GM21526 (cell line): Measurements from ENCODE around the gene HOXA11.

ENCODE experiments used
- ATAC-seq: cut with Tn5 transposase; IDR thresholded peaks from one replicate; pipeline ENCODE4 v1.9.1; 2021; ENCODE audit warnings: moderate library complexity; ENCODE audit not compliant: unreplicated experiment, low FRiP score

The HOXA11 gene

DNA sequence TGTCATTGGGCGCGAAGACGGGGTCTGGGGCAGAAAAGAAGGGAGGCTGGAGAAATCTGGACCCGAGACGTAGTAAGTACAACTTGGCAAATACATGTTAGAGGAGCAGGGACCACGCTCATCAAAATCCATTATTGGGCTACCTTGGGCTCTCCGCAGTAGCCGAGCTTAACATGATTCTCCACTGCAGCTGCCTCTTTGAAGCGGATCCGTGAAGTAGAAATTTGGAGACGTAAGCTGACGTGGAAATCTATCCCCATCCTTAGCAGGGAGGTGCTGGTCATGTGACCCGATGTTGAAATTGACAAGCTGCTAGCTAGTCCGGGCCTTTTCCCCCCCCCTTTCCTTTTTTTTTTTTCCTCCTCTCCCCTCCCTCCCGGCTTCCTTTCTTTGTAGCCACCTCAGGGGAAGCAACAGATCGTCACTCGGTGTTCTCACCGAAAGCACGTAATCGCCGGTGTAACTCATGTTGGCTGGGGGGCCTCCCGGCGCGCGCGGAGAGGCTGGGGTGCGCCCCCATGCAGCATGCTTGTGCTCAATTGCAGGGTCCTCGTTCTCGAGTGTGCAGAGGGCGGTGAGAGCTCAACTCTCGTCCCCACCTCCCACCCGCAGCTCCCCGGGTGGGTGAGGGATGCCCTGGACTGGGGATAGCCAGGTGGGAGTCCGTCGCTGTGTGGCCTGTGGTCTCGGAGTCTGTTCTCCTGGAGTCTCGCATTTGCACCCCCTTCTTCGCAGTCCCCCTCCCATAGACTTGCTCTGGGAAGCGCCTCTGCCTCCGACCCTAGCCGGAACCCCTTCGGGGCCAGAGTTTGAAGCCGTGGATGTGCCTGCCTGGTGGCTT lies at the start of gene HOXA11:
TSS of gene HOXA11 (minus strand) at position 220 of the 841 bp plus-strand sequence. CDS start at position 132, 88 bp downstream.
- no peak for ATAC-seq

DNA sequence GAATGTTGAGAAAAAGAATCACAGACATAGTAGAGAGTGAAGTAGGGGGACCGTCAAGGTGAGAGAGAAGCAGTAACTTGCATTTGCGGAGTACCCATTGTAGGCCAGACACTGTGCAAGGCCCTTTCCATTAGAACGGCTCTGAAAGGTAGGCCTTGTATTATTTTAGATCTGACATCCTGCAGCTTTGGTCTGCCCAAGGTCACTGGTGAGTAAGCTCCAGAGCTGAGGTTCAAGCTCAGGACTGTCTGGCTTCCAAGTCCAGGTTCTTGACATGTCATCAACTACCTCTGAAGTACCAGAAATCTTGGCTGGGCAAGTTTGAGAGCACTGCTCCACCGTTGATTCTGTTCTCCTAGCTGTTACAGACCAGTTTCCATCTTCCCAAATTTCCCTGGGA lies 44.4 kb upstream of the HOXA11 start:
- no peak for ATAC-seq

DNA sequence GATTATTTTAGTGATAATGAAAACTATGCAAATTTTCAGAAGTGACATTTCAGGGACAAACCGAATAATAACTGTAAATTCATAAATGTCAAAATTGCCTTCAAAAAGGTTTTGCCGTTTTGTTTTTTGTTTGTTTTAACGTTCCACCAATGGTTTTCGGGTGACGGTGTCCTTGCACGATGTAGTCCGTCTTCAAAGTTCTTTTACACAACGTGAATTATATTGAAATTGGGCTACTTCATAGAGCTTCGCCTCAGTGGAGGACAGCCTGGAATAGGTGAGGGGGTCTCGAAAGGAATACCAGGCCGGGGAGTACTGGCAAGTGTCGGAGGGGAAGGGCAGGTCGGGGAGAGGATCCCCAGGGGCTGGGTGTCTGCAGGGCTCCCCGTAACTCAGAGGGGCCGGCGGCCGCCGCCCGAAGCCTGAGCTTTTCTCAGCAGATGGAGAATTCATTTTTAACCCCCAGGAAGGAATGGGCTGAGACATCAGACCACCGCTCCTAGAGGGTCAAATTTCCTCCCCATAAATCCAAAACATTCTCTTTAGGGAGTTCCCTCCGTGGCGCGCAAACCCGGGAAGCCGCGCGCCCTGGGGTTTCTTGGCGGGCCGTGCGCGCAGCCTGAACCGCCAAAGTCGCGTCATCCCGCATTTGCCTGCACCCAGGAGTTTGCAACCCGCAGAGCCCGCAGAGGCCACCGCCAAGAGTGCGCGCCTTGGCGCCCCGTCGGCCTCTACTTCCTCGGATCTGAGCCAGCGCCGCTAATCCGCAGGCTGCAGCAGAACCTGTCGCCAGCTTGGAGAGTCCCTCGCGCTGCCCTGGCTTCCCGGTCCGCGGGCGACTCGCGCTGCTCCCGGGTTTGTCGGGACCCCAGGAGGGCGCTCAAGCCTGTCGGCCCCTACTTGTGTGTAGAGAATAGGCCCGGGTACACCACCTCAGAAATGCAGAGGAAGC lies 40.2 kb upstream of the HOXA11 start:
- ATAC-seq, result no peak

DNA sequence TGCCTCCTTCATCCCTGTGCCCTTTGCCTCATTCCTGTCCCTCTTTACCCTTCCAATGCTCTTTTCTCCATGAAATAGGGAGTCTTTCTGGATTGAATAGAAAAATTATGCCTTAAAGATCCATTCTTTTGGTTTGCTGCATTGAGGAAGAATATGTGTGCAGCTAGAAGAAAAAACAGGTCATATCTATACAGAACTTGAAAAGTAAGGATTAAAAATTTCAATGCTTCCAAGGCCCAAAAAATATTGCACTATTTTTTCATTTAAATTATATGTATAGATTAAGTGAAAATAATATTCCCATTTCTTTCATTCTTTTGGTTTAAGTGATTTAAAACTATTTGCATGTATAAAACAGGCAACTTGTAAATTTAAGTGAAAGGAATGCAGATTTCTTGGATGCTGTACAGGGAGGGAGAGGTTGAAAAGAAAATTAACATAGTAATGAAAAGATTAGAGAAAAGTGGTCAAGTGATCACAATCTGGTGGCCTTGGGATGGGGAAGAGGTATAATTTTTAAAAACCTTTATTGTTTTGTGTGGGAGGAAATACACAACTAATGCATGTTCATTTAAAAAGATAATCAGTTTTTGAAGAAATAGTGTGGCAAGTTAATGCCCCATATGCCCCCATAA lies 39.0 kb upstream of the HOXA11 start:
- no peak for ATAC-seq

DNA sequence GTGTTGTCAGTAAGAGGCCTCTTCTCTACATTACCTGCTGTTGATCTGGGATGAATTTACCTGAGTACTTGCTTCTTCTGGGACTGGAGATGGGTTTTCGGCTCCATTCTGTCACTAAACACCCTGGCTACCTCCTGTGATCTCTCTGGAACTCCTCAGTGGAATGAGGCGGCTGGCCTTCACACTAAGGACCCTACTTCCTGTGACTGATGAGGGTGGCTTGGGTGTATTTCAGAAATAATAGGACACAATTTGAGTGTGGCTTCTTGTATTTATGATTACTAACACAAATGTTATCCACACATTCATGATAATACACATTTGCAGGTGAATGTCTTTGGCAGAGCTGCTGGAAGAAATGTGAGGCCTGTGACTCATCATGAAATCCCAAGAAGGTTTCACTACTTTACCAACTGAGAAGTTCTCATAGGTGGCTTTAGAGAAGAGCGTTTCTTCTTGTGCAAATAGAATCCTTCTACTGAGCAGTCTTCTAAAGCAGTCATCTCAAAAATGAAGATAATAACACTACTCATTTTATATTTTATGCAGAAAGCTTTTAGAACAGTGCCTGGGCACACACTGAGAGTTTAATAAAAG lies 36.3 kb upstream of the HOXA11 start:
- no peak for ATAC-seq

DNA sequence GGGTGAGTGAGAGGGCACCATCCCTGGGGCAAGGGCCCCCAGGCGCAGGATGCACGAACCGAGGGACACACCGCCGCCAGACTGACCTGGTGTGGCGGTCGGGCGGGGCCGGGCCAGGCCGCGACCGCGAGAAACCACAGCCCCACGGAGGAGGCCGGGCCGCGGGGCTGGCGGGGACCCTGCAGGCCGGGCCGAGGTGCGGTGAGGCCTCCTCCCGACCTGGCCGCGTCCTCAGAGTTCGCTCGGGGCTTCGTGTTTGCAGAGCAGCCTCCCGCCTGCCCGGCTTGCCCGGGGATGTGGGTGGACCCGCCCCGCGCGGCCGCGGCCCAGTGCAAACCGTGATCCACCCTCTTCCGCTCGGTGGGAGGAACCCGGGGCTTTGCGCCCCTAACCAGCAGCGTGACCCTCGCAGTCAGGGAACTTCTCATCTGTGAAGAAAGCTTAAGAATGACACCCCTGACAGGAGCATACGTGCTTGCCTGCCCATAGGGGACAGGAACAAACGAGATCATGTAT lies 35.5 kb upstream of the HOXA11 start:
- ATAC-seq, result no peak

DNA sequence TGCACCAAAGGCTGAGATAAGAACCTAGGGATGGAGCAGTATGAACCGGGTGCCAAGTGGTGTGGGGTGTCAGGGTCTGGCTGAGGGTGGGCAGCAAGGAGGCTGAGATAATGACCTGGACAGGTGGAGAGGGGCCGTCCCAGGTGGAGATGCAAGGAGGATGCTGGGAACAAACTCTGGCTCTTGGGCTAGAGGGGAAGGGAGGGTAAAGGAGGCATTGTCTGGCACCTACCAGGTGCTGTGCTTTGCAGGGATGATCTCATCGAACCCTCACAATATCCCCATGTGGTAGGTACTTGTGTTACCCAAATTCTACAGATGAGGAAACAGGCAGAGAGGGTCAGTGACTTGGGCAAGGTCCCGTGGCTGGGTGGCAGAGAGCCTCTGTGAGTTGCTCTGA lies 34.8 kb upstream of the HOXA11 start:
- ATAC-seq, result no peak

DNA sequence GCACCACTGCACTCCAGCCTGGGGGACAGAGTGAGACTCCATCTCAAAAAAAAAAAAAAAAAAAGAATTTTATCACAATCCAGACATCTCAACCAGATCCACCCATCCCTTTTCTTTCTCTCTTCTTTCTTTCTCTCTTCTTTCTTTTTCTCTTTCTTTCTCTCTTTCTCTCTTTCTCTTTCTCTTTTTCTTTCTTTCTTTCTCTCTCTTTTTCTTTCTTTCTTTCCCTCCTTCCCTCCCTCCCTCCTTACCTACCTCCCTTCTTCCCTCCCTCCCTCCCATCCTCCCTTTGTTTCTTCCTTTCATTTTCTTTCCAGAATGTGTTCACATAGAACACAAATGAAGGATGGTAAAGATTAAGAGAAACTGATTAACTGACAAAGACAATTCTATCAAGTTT lies 32.9 kb upstream of the HOXA11 start:
- no peak for ATAC-seq

DNA sequence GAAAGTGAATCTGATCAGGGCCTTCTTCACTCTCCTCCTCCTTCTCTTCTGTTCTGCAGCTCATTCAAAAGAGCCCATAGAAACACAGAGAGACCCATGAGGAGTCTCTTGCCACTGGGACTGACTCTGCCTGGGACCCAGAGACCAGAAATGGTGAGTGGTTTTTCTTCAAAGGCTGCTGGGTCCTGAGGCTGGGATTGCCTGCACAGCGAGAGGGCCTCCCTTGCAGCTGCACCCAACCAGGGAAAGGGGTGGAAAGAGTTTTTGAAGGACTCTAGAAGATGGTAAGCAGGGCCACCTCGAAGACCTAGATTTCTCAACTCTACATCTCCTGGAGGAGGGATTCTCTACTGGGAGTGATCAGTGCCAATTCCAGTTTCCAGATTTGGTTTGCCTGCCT lies 30.3 kb upstream of the HOXA11 start:
- no peak for ATAC-seq

DNA sequence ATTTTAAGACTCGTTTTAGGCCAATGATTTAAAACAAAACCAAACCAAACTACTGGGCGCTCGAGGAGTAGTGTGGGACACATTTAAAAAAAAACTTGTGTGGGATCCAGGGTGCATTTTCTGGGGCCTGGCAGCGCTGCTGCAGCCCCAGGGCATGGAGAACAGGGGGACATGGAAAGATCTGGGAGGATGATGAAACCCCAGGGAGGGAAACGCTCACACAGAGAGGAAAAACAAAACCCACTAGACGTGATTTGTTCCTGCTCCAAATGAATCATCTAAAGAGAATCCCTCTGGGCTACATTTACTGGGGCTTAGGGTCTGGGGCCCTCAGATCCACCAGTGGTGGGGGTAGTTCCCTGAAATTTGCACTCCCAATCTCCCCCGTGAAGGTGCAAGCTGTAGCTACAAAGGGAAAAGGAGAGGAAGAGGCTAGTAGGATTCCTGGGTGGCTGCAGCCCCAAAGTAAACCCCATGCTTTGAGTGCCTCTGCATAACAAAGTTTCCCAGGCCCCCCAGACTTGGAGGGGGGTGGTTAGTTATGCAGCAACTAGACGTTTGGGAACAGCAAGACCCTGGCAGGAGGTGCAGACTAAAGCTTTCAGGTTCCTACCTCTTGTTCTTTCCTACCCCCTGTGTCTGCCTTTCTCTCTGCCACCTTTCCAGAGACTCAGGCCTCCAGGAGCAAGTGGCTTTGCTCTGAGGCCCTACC lies 29.4 kb upstream of the HOXA11 start:
- no peak for ATAC-seq

DNA sequence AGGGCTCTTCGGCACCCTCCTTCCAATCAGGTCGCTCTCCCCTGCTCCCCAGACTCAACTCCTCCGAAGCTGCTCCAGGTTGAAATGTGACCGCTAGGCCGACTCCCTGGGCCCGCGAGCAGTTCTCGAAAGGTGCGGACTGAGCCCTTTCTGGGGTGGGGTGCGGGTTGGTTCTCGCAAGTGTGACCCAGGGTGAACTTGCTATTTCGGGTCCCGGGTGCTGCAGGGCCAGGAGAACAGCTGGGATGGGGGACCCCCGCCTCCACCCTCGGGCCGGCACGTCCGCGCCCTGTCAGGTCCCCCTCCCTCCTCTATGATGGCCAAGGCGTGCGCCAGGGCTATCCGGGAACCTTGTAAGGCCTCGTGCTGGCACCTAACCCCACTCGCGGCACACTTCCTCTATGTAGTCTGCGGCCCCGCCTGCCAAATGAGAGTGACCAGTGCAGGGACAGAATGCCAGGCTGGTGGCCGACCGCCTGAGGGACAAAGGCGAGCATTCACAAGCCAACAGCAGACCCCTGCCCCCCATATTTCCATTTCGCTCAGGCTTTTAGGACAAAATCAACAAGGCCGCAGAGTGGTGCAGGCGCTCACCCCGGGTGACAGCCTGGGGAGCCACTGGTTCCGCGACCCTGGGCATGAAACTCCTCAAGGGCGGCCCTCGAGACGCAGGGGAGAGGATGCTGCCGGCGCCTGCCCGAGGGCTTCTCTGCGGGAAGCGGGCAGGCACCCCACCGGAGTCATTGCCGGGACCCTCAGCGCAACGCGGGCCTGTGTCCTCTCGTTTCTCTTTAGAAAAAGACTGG lies 28.6 kb upstream of the HOXA11 start:
- no peak for ATAC-seq

DNA sequence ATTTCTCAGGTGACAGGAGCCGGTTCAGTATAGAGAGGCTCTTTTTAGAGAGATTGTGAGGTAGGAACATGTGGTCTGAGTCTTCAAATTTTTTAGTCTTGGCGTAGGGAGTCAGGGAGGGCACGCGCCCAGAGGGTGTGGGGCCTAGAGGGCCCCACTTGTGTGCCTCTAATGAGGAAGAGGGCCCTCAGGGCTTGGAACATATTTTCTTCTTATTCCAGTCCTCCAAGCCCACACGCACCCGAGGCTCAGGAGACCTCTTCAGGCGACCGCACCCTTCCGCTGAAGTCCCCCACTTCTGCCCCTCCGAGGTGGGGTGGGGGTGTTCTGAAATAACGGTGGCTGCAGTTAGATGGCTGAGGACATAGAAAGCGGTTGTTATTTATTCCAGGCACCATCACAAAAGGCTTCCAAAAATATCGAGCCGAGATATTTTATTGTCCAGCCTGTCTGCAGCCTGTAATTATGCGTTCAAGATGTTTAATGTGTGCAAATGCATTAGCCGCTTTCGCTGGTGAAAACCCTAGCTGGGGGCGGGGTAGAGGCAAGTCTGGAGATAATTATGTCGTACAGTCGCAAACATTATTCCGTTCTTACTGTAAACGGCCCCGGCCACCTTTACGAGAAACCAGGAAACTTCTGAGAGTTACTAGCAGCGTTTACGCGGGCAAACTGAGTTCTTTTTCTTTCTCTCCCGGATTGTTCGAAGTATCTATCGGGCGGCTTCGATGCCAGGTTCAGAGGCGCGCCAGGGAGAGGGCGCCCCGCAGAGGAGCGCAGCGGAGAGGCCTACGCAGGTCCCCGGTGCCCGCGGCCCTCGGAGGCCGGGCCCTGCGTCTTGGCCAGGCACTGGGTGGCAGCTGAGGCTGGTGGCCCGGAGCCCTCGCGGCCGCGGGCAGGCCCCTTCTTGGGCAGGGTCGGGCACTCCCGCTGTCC lies 27.7 kb upstream of the HOXA11 start:
- ATAC-seq, result no peak

DNA sequence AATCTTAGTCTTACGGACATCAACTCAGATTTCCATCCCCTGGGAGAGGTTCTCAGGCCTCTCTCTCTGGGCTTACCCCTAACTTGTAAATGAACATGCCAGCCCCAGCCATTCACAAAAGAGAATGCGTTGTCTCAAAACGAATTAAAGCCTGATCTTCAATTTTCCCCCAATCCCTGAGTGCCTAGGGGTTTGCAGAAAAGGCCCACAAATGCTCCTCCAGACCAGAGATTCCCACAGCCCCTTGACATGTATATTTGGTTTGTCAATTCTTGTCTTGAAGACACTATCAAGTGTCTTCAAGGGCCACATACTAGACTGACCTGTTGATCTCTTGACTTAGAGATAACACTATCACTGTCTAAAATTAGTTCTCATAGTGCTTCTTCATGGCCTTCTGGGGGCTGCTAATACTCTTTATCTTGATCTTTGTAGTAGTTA lies 26.8 kb upstream of the HOXA11 start:
- ATAC-seq, result no peak

DNA sequence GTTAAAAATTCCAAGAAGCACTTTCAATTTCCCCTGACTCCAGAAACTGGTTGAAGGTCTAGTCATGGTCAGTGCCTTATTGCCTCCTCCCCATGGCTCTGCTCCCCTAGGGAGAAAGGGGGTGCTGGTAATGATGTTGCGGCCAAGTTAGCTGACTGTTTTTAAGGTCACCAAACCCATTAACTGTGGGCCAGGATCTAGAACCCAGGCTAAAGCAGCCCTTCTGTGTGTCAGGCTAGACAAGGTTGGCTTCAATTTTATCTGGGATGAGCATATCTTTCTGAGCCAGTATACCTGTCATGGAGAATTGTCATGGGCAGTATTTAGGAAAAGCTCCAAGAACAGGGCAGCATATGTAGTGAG lies 26.0 kb upstream of the HOXA11 start:
- no peak for ATAC-seq

DNA sequence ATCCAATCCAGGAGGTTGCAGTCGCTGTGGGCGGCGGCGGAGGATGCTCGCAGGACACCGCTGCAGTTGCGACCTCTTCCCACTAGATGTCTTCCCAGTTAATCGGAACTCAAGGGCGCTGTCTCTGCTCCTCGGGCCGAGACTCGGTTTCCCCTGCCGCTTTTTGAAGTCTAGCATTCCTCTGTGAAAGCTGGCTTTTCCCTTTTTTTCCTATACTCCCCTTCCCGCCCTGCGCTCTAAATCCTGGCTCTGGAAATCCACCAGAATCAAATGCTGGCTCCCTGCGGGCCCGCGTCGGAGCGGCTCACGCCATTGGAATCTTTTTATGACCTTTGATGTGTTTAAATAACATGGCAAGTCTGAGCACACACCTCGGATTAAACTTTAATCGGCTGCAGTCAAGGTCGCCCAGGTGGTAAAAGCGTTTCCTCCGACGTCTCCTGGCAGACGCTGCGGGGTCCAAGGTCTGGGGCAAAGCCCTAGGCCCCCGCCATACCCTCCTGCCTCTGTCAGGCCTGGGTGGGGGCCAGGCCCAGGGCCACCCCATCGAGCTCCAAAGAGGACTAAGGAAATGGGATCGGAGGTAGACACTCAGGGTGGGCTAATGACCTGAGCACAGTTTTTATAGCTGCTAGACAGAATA lies 25.5 kb upstream of the HOXA11 start:
- ATAC-seq, result no peak

DNA sequence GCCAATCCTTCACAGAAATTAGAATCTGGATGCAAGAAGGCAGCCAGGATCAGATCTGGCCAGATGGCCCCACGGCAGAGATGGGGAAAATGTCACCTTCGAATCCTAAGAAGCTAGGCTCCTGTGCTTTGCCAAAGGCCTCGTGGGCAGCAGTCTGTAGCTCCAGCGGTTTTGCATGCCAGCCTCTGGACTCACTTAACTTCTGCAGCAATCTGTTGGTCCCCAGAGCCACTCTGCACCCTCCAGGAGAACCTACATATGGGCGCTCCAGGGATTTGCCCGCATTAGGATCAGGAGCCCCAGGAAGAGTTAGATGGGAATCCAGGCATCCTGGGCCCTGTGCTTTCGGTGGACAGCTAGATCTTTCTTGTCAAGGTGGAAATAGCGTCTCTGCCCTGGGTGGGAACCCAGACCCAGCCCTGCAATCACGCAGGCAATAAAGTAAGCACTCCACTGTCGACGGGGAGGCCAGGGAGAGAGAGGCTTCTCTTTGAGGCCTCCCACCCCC lies 25.0 kb upstream of the HOXA11 start:
- no peak for ATAC-seq

DNA sequence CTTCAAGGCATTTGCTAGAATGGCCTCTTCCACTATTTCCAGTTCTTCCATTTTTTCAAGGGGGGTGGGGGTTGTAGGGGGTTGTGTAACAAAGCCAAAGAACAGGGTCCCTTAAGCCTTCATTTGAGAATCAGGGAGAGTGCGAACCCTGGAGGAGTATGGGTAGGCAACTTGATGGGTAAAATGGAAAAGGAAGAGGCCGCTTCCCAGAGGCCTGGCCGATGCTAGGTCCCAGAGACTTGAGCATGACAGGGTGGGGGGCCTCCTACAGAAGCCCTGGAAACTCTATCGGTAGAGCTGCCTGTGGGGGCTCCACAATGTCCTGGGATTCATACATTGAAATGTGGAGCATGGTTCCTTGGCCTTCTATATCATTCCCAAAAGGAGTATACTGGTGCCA lies 24.0 kb upstream of the HOXA11 start:
- no peak for ATAC-seq
